MG63 (cell line): ENCODE measurements around the gene CDK5. TPM values are rescaled to one million over a fixed set of nuclear protein-coding genes. Genes with fewer than 3 reads are reported as not detected.

ENCODE experiments used
- DNase-seq: peaks from one replicate; pipeline ENCODE4 v3.0.0-alpha.2; 2020
- H3K27me3 ChIP-seq: fragments of 250-450 bp; sonication (Bioruptor Pico); 2 replicates; pipeline ENCODE4 v1.5.1; 2020; ENCODE audit warnings: mild to moderate bottlenecking, moderate library complexity
- H3K36me3 ChIP-seq: fragments of 250-450 bp; sonication (Bioruptor Pico); 2 replicates; pipeline ENCODE4 v1.5.1; 2020; ENCODE audit warnings: mild to moderate bottlenecking, moderate library complexity
- H3K4me3 ChIP-seq: fragments of 250-450 bp; sonication (Bioruptor Pico); 2 replicates; pipeline ENCODE4 v1.5.1; 2020; ENCODE audit warnings: mild to moderate bottlenecking, moderate library complexity
- H3K9me3 ChIP-seq: fragments of 250-450 bp; sonication (Bioruptor Pico); 2 replicates; pipeline ENCODE4 v1.5.1; 2020; ENCODE audit warnings: mild to moderate bottlenecking, moderate library complexity
- total RNA-seq: library from RNA; depleted of rRNA; stranded (reverse); fragments of >200 nt; shearing (Covaris generic); gene quantifications from 2 replicates; pipeline ENCODE4 v1.2.3, GENCODE V29; 2014; ENCODE audit warnings: low replicate concordance; rRNA removed

The CDK5 gene
- total RNA-seq = 11.0 and 21.7 TPM in 2 replicates

DNA sequence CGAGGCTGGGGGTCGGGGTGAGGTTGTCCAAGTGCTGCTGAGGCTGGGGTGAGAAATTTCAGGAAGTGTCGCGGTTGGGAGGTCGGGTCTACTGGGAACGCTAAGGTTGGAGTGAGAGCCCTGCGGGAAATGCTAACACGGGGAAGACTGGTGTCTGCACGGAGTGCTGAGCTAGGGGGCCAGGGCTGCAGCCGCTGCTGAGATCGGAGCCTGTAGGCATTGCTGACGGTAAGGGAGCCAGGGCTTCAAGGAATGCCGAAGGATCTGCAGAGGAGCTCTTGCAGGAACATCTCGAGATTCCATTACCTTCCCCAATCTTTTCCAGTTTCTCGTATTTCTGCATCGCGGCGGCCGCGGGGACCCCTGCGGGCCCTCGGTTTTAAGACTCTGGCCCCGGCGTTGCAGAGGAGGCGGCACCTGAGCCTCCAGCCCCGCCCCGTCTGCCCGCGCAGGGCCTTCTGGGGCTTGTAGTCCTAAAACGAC is at the start of gene CDK5:
CDK5 (minus strand) TSS at position 392 of the 483 bp plus-strand sequence; CDS start at position 343, 49 bp downstream.
- Histone ChIP-seq H3K36me3 (no peaks in the 10 kb centered on the region), H3K27me3 (no peaks in the 10 kb centered on the region), H3K9me3 (no peaks in the 10 kb centered on the region), H3K4me3 (peak within 1 kb of the TSS; percentile 67)
- no peak for DNase-seq

DNA sequence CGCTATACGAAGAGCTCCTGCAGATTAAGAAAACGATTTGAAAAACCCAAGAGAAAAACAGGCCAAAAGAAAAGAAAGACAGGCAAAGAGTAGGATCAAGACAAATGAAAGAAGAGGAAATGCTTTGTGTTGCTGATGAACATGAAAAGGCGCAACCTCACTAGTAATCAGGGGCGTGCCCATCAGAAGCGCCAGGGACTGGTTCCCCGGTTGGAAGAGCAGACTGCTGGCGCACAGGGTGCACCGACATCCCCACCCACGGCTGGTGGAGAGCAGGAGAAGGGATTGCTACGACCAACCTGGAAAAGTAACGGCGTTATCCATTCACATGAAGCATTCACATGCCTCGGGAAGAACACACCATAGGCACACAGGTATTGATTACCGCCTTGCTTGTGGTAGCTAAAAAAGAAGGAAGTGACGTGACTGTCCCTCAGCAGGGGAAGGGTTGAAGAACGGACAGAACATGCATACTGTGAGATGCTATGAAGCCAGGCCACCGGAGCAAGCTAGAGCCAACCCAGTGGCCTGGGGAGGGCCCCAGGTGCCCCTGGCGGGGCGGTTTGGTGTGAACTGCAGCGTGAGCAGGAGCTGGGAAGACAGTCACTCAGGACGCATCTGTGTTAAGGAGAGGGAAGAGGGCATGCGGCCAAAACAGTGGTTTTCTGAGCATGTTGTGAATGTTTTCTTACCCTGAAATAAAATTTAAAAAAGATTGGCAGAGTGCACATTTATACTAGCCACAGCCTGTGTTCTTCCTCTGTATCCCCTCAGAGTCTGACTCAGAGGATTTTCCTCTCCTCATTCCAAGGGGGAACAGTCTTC is 46.9 kb upstream of the CDK5 start:
- Histone ChIP-seq H3K27me3 (no peaks in the 10 kb centered on the region), H3K4me3 (no peak overlapping the region), H3K36me3 (no peaks in the 10 kb centered on the region), H3K9me3 (no peaks in the 10 kb centered on the region)
- peak; percentile 66 for DNase-seq

DNA sequence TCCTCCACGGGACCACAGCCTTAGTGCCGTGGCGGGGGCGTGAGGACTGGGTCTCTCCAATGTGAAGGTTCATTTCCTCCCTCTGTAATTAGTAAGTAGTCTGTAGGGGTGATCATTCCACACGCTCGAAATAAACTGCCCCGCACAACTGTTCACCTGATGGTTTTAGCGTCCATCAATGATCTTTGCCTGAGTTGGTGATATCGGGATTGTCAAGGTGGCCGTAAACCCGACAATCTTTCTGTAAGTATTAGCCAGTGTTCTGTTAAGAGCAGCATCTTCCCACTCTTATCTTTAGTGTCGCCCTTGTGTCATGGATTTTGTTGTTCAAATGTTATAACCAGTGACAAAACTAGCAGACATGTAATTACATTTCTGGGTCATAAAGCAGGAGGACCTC is 46.3 kb upstream of the CDK5 start:
- no peak for DNase-seq
- H3K36me3 ChIP-seq = no peaks in the 10 kb centered on the region
- H3K4me3 ChIP-seq = no peak overlapping the region
- no peaks in the 10 kb centered on the region for H3K9me3 ChIP-seq
- no peaks in the 10 kb centered on the region for H3K27me3 ChIP-seq

DNA sequence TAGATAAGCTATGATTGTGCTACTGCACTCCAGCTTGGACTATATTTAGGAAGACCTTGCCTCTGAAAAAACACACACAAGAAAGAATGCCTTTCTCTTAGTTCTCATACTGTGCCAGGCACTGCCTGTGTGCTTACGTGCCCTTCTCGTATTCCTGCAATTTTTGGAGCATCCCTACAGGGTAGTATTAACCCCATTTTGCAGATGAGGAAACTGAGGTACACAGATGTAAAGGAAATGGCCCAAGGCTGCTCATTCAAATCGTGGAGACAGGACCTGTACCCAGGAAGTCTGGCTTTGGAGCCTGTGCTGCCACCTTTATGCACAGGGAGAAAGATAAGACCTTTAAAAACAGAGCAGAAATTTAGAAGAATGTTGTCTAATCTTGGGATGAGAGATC is 45.3 kb upstream of the CDK5 start:
- no peak for DNase-seq
- Histone ChIP-seq H3K9me3 (no peaks in the 10 kb centered on the region), H3K4me3 (no peak overlapping the region), H3K36me3 (no peaks in the 10 kb centered on the region; the same call in 1 of the 2 replicates), H3K27me3 (no peaks in the 10 kb centered on the region)

DNA sequence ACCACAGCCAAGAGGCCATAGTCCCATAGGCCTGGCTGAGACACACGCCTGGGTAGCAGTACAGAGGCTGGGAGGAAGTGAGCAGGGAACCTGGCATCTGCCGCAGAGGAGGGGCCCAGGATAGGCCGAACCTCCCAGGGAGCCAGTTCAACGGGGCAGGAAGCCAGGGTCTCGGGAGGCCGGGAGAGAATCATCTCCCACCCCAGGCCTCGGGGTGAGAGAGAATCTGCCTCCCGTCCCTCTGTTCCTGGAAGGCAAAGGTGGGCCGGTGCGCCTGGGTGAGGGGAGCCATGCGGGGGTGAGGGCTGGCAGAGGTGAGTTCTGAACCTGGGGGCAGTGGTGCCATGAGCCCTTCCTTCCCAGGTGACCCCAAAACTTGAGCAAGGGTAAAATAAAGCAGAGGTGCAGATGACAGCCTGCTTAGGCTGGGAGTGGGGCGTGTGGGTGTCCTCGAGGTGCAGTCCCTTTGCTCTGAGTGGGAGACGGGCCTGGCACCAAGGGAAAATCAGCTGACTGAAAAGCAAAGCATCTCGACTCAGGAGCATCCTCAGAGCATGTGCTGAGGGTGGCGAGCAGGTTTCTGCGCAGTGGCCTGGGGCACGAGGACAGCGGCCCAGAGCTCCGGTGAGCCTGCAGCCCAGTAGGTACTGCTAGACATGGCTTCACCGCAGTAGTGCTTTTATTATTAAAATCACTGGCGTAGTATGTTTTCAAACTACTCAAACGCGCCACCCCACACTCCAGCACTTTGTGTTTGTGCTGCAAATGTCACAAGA is 44.1 kb upstream of the CDK5 start:
- Histone ChIP-seq H3K4me3 (no peak overlapping the region), H3K27me3 (no peaks in the 10 kb centered on the region), H3K36me3 (no peaks in the 10 kb centered on the region; the same call in 1 of the 2 replicates), H3K9me3 (no peaks in the 10 kb centered on the region)
- DNase-seq = no peak

DNA sequence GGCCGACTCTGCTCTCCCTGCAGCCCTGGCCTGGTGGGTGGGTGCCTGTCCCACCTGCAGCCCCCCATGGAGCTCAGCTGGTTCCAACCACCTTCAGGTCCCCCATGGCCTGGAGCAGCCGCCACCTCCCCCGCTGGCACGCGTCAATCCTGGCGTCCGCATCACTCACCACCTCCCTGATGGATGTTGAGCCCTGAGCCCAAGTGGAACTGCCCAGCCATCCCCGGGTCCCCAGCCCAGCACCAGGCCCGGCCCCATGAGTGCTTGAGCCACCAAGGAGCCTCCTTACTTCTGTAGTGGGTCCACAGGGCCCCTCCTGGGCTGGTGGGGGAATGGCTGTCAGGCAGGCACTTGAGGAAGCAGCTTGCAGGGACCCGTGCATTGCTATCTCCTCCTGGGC is 43.2 kb upstream of the CDK5 start:
- Histone ChIP-seq H3K4me3 (no peak overlapping the region), H3K36me3 (no peaks in the 10 kb centered on the region; the same call in 1 of the 2 replicates), H3K9me3 (no peaks in the 10 kb centered on the region), H3K27me3 (no peaks in the 10 kb centered on the region)
- no peak for DNase-seq

DNA sequence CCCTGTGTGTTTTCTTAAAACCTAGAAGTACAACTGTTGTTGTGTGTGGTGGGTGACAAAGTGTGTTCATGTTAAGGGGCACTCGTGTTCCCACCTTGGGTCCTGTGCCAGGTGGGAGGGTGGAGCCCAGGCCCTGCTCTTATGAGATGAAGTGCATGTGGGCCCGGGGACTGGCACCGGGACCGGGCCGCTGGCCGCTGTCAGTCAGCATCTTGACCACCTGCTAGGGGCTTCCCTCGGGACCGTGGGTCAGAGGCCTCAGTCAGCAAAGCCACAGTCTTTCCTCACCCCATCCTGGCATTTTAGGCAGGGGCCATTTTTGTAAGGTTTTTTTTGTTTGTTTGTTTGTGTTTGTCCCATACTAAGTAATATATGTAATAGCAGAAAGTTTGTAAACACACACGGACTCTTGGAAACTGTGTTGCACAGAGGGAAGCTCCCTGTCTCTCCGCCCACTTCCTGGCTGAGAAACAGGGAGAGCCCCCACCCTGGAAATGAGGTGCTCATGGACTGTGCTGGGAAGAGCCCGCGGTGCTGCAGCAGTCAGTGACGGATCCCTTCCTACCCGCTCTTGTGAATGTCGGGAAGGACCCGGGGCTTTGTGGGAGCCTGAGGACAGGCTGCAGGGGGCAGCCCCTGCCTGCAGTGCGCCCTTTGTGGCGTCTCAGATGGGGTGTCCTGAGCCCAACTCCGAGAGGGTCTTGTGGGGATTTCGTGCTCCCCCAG is 42.0 kb upstream of the CDK5 start:
- no peak for DNase-seq
- Histone ChIP-seq H3K4me3 (no peak overlapping the region), H3K36me3 (no peaks in the 10 kb centered on the region; the same call in 1 of the 2 replicates), H3K27me3 (no peaks in the 10 kb centered on the region), H3K9me3 (no peaks in the 10 kb centered on the region)

DNA sequence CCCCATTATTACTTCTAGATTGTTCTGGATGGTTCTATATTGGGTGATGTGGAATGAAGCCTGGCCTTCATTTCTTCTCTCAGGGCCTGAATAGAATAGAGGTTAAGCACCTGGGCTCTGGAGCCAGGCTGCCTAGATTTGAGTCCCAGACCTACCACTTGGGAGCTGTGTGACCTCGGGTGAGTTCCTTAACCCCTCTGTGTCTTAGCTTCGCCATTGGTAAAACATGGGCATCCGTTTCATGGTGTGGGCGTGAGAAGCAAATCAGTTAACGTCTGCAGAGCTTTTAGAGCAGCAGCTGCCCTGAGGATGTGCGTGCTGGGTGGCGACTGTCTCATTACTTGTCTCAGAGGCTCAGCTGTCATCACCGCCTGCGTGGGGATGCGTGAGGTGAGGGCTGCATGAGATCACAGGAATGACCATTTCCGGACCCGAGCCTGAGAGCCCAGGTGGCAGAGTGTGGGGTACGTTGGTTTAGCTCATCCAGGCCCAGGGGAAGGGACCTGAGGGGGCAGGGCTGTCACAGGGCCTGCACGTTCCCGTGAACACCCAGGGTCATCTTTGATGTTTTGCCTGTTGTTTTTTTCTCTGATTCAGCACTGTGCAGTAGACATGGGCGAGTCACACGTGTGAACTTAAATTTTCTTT is 38.3 kb upstream of the CDK5 start:
- no peaks in the 10 kb centered on the region for H3K9me3 ChIP-seq
- no peak overlapping the region for H3K4me3 ChIP-seq
- H3K27me3 ChIP-seq = no peaks in the 10 kb centered on the region
- DNase-seq = no peak
- H3K36me3 ChIP-seq = no peaks in the 10 kb centered on the region; the same call in 1 of the 2 replicates

DNA sequence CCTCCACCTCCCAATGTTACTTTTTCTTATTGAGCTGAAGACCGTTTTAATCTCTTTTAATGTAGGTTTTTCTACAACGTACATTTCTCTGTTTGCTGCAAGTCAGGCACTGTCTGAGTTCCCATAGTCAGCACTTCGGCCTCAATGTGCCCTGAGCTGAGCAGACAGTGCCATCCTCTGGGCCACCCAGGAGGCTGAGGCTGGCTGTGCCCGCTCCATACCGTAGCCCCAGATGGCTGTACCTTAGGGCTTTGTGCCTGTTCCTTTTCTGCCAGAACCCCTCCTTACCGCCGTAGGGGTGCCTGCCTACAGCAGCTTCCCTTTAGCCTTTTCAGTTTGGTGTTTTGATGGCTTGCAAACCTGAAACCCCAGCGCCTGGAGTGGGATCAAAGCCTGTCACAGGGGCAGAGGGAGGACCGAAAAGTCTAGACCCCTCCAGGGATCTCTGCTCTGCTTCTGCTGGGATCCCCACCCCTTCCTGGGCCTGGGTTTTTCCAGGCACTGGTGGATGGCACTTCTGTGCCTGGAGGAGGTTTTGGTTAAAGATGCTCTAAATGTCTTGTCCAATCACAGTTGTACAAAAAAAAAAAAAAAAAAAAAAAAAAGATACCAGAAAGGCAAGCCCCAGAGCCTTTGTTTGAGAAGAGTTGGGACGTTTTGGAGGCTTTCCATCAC is 37.6 kb upstream of the CDK5 start:
- Histone ChIP-seq H3K4me3 (no peak overlapping the region), H3K9me3 (no peaks in the 10 kb centered on the region), H3K36me3 (no peaks in the 10 kb centered on the region; the same call in 1 of the 2 replicates), H3K27me3 (no peaks in the 10 kb centered on the region)
- no peak for DNase-seq

DNA sequence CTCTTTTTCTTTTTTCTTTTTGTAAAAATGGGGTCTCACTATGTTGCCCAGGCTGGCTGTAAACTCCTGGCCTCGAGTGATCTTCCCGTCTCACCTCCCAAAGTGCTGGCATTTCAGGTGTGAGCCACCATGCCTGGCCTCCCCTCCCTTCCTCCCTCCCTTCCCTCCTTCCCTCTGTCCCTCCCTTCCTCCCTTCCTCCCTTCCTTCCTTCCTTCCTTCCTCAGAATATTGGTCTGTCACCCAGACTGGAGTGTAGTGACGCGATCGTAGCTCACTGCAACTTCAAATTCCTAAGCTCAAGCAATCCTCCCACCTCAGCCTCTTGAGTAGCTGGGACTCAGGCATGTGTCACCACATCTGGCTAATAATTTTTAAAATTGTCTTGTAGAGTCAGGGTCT is 37.0 kb upstream of the CDK5 start:
- H3K9me3 ChIP-seq = no peaks in the 10 kb centered on the region
- H3K27me3 ChIP-seq = no peaks in the 10 kb centered on the region
- no peak overlapping the region for H3K4me3 ChIP-seq
- H3K36me3 ChIP-seq = peaks cover under 1% of the 10 kb centered on the region; the same call in 1 of the 2 replicates
- no peak for DNase-seq

DNA sequence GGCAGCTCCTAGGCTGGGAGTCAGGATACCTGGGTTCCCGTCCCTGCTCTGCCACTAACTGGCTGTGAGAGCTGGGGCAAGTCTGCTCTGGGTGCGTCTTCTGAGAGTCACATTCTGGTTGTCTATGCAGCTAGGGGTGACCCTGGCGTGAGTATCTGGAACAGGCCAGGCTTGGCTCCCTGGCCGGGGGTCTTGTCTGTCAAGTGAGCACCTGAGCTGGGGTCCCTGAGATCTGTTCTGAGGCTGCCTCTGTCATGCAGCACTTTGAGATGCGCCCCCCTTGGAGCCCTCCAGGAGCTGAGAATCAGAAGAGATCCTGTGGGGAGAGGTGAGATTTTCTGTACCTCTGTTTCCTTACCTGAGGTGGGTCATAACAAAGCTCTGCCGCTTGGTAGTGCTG is 36.1 kb upstream of the CDK5 start:
- no peaks in the 10 kb centered on the region for H3K9me3 ChIP-seq
- no peak for DNase-seq
- no peak overlapping the region for H3K4me3 ChIP-seq
- no peaks in the 10 kb centered on the region for H3K27me3 ChIP-seq
- H3K36me3 ChIP-seq = peaks cover 6% of the 10 kb centered on the region

DNA sequence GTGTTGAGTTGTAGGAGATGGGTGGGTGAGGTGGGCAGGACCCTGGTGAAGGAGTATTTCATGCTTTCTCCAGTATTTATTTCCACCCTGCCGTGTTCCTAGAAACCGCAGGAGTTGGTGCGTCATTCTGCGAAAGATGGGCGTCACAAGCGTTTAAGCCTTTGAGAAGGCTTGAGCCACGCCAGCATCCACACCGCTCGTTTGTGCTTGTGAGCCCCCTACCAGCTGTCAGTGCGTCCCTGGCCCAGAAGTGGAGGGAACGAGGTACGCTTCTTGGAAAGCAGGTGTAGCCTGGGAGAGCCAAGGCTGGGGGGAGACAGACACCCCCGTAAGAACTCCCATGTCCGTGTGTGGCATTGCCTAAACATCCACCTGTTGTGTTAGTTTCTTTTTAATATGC is 34.3 kb upstream of the CDK5 start:
- peaks cover 8% of the 10 kb centered on the region for H3K36me3 ChIP-seq
- no peaks in the 10 kb centered on the region for H3K9me3 ChIP-seq
- no peaks in the 10 kb centered on the region for H3K27me3 ChIP-seq
- H3K4me3 ChIP-seq = no peak overlapping the region
- no peak for DNase-seq

DNA sequence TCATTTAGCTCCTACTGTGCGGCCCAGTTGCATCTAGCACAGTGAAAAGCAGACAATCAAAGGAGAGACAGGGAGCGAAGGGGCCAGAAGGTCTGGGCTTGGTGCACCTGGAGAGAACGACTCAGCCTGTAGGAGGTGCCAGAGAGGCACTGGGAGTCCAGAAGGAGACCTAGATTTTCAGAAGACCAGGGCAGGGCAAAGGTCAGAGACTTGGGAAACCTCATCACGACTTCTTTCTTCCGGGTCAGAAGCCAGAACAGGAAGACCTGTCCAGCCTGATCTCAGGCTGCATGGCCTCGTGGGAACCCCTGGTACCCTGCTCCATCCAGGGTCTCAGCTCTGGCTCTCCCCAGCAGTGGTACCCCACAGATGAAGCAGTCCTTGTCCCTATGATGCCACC is 33.7 kb upstream of the CDK5 start:
- no peaks in the 10 kb centered on the region for H3K27me3 ChIP-seq
- H3K4me3 ChIP-seq = no peak overlapping the region
- peaks cover 8% of the 10 kb centered on the region for H3K36me3 ChIP-seq
- no peak for DNase-seq
- no peaks in the 10 kb centered on the region for H3K9me3 ChIP-seq

DNA sequence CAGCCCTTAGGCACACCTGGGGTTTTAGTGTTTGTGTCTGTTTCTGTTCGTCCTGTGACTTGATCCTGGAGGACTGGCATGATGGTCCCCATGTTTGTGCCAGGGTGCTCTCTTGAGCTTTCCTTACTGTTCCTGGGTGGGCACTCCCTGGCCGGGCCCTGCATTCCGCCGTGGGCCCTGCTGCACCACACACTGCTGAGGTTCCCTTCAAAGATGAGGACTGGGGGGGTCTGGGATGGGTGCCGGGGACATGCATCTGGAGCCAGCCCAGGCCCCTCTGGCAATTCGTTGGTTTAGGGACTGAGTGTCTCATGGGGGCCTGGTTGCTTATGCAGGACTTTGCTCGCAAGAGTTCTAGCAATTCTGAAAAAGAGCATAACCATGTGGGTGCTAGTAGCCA is 33.3 kb upstream of the CDK5 start:
- no peaks in the 10 kb centered on the region for H3K9me3 ChIP-seq
- no peak for DNase-seq
- no peaks in the 10 kb centered on the region for H3K27me3 ChIP-seq
- H3K36me3 ChIP-seq = peaks cover 8% of the 10 kb centered on the region
- H3K4me3 ChIP-seq = no peak overlapping the region

DNA sequence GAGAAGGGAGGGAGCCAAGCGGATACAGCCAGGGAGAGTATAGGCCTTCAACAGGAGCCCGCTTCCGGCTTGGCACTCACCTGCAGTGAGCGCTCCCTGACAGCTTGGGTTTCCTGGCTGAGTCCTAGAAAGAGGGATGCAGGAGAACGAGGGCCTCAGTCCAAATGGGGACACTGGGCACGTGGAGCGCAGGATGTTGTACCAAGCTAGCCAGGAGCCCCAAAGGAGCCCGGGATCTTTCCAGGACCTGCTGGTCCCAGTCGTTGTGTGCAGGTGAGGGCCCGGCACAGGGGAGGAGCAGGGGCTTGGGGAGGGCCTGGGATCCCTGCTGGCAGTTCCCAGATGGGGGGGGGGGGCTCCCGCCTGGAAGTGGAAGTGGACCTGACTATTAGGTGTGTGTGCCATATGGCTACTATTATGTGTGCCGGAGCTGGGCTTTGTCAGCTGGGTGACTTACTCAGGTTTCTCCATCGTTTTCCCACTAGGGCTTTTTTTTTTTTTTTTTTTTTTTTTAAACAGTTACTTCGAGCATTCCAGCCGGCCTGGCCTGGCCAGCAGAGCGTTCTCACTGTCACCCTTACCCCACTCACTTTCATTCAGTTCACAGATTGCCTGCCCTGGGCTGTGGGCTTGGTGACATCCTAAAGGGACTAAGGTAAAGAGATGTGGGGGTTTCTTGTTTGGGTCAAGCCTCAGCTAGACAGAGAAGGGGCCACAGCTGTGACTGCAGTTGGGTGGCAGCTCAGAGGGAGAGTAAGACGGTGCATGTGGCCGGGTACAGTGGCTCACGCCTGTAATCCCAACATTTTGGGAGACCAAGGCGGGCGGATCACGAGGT is 32.4 kb upstream of the CDK5 start:
- Histone ChIP-seq H3K36me3 (peaks cover 8% of the 10 kb centered on the region), H3K4me3 (no peak overlapping the region), H3K27me3 (no peaks in the 10 kb centered on the region), H3K9me3 (no peaks in the 10 kb centered on the region)
- DNase-seq = no peak
